GM12878 (cell line): ENCODE measurements around the gene ATP5F1B. TPM values are rescaled to one million over a fixed set of nuclear protein-coding genes. Genes with fewer than 3 reads are reported as not detected.
A peak's percentile ranks its signal among the peaks of the same experiment; 100 is the strongest.

Experiments
- ATF2 ChIP-seq: IDR thresholded peaks from 2 replicates; pipeline ENCODE4 v1.6.1; 2012; ENCODE audit warnings: low read length, inconsistent platforms
- BACH1 ChIP-seq: fragments of 450-650 bp; IDR thresholded peaks from 2 replicates; pipeline ENCODE4 v1.6.1; 2017; ENCODE audit warnings: mild to moderate bottlenecking, borderline replicate concordance
- BHLHE40 ChIP-seq, 2 experiments: fragments of 450-650 bp in 1 of 2; IDR thresholded peaks; 2 replicates each; pipeline ENCODE4 v1.6.1; 2011 to 2017; ENCODE audit warnings: low read depth in 2 of 2, borderline replicate concordance in 1 of 2, improper control_type of control experiment in 1 of 2, low read length in 1 of 2, mild to moderate bottlenecking in 1 of 2
- CREB1 ChIP-seq: IDR thresholded peaks from 2 replicates; pipeline ENCODE4 v1.6.1; 2012; ENCODE audit warnings: low read depth, mild to moderate bottlenecking, inconsistent platforms
- CREM ChIP-seq: IDR thresholded peaks from 2 replicates; pipeline ENCODE4 v1.6.1; 2014; ENCODE audit warnings: antibody characterized with exemption, low read depth
- DPF2 ChIP-seq: fragments of 450-650 bp; IDR thresholded peaks from 2 replicates; pipeline ENCODE4 v1.6.1; 2017; ENCODE audit warnings: mild to moderate bottlenecking
- EED ChIP-seq: sonication (generic); IDR thresholded peaks from 2 replicates; pipeline ENCODE4 v1.6.1; 2016; ENCODE audit warnings: antibody characterized with exemption, low read depth
- ETV6 ChIP-seq, 2 experiments: fragments of 450-650 bp in 1 of 2; IDR thresholded peaks in 1 of 2; conservative IDR thresholded peaks in 1 of 2; 2 replicates each; pipeline ENCODE4 v1.6.1; 2014; ENCODE audit warnings: antibody characterized with exemption in 1 of 2, borderline replicate concordance in 1 of 2, low read depth in 1 of 2, mild to moderate bottlenecking in 1 of 2, moderate library complexity in 1 of 2
- GATAD2B ChIP-seq: fragments of 450-650 bp; conservative IDR thresholded peaks from 2 replicates; pipeline ENCODE4 v1.6.1; 2017; ENCODE audit warnings: low read depth, mild to moderate bottlenecking, moderate library complexity
- MTA2 ChIP-seq: fragments of 450-650 bp; IDR thresholded peaks from 2 replicates; pipeline ENCODE4 v1.6.1; 2016; ENCODE audit warnings: low read depth, mild to moderate bottlenecking, moderate library complexity
- MTA3 ChIP-seq: IDR thresholded peaks from 2 replicates; pipeline ENCODE4 v1.6.1; 2012; ENCODE audit warnings: low read length, inconsistent platforms, borderline replicate concordance
- MYC ChIP-seq: IDR thresholded peaks from 2 replicates; pipeline ENCODE4 v1.6.1; 2011; ENCODE audit warnings: mild to moderate bottlenecking, low read length, moderate library complexity, inconsistent platforms; ENCODE audit not compliant: insufficient read depth, insufficient replicate concordance, insufficient read length, severe bottlenecking
- NBN ChIP-seq: fragments of 450-650 bp; IDR thresholded peaks from 2 replicates; pipeline ENCODE4 v1.6.1; 2016
- POLR2A ChIP-seq: IDR thresholded peaks from 2 replicates; pipeline ENCODE4 v1.6.1; 2011; ENCODE audit warnings: low read depth, mild to moderate bottlenecking, low read length
- RUNX3 ChIP-seq: IDR thresholded peaks from 2 replicates; pipeline ENCODE4 v1.6.1; 2012; ENCODE audit warnings: low read length, inconsistent platforms
- SIN3A ChIP-seq: IDR thresholded peaks from 2 replicates; pipeline ENCODE4 v1.6.1; 2012; ENCODE audit warnings: low read depth, low read length, improper control_type of control experiment
- SREBF1 ChIP-seq: IDR thresholded peaks from 2 replicates; pipeline ENCODE4 v1.6.1; 2012; ENCODE audit warnings: mild to moderate bottlenecking, low read length
- ZZZ3 ChIP-seq: IDR thresholded peaks from 2 replicates; pipeline ENCODE4 v1.6.1; 2011; ENCODE audit warnings: low read depth; ENCODE audit not compliant: control insufficient read depth, insufficient read length
- polyA plus RNA-seq, 11 experiments: library from polyadenylated mRNA; depleted of rRNA in 4 of 11; unstranded in 6 of 11; stranded (reverse) in 5 of 11; fragments of >200 nt; fragmentation: Nextera tagmentation in 4 of 11; fragmentation: Illumina TruSeq in 1 of 11; extraction: Ambion mirVana in 4 of 11; extraction: Trizol in 1 of 11; gene quantifications; 1 replicate in 1 of 11; 2 replicates in 10 of 11; pipeline versions ENCODE4 v1.2.1 to v1.2.3, GENCODE V29; 2011 to 2016; ENCODE audit warnings: inconsistent platforms in 2 of 11, missing spikeins in 2 of 11, low read depth in 1 of 11
- total RNA-seq, 4 experiments: library from RNA; depleted of rRNA in 3 of 4; stranded (reverse); fragments of >200 nt in 3 of 4; fragmentation: Illumina TruSeq in 1 of 4; extraction: Trizol in 1 of 4; gene quantifications; 2 replicates each; pipeline versions ENCODE4 v1.2.1 to v1.2.3, GENCODE V29; 2013 to 2021
- TF ChIP-seq, protein P1 (sequence below): IDR thresholded peaks from 2 replicates; pipeline ENCODE4 v1.6.1; 2012; ENCODE audit warnings: low read depth, low read length, improper control_type of control experiment
- TF ChIP-seq, protein P2 (sequence below): fragments of 150-350 bp; IDR thresholded peaks from 2 replicates; pipeline ENCODE4 v1.6.1; 2014; ENCODE audit warnings: mild to moderate bottlenecking, low read depth, low read length
- TF ChIP-seq, protein P3 (sequence below): fragments of 450-650 bp; conservative IDR thresholded peaks from 2 replicates; pipeline ENCODE4 v1.6.1; 2017; ENCODE audit warnings: mild to moderate bottlenecking, moderate library complexity
- TF ChIP-seq, protein P4 (sequence below): fragments of 450-650 bp; IDR thresholded peaks from 2 replicates; pipeline ENCODE4 v1.6.1; 2016; ENCODE audit warnings: mild to moderate bottlenecking

Gene ATP5F1B
- total and polyA plus RNA-seq, 10 of the 15 experiments (the other 5 are each of a cell fraction or from before 2014, with no cell fraction given) = 671 to 1,908 (median 1,031) TPM

GRCh38 chr12:56635806-56636674, 9.7 kb downstream of the ATP5F1B start (continued):
- TF ChIP-seq, protein P1, sequence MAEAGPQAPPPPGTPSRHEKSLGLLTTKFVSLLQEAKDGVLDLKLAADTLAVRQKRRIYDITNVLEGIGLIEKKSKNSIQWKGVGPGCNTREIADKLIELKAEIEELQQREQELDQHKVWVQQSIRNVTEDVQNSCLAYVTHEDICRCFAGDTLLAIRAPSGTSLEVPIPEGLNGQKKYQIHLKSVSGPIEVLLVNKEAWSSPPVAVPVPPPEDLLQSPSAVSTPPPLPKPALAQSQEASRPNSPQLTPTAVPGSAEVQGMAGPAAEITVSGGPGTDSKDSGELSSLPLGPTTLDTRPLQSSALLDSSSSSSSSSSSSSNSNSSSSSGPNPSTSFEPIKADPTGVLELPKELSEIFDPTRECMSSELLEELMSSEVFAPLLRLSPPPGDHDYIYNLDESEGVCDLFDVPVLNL = 0 out of 2 replicates have a peak, but pooled peaks have one; percentile 36
- 0 out of 2 replicates have a peak, but pooled peaks have one; percentile 27 for TF ChIP-seq DPF2
- TF ChIP-seq, protein P2, sequence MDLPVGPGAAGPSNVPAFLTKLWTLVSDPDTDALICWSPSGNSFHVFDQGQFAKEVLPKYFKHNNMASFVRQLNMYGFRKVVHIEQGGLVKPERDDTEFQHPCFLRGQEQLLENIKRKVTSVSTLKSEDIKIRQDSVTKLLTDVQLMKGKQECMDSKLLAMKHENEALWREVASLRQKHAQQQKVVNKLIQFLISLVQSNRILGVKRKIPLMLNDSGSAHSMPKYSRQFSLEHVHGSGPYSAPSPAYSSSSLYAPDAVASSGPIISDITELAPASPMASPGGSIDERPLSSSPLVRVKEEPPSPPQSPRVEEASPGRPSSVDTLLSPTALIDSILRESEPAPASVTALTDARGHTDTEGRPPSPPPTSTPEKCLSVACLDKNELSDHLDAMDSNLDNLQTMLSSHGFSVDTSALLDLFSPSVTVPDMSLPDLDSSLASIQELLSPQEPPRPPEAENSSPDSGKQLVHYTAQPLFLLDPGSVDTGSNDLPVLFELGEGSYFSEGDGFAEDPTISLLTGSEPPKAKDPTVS = 0 out of 2 replicates have a peak, but pooled peaks have one; percentile 12
- peak; percentile 30; the same call in 1 of the 2 replicates for TF ChIP-seq CREM
- TF ChIP-seq CREB1 = no peak
- TF ChIP-seq ETV6 (conservative IDR thresholded peaks at IDR 0.05 in 1 of 2, IDR thresholded peaks at IDR 0.05 in 1 of 2; ENCODE audit: borderline replicate concordance in 1 of 2, low read depth in 1 of 2) = no peak
- peak; percentile 17 to 21; a peak in 1 of 4 replicates for TF ChIP-seq BHLHE40 (IDR thresholded peaks at IDR 0.05; ENCODE audit: borderline replicate concordance in 1 of 2, low read depth in 2 of 2, low read length in 1 of 2)
- no peak for TF ChIP-seq ATF2
- TF ChIP-seq RUNX3 = no peak
- TF ChIP-seq, protein P3, sequence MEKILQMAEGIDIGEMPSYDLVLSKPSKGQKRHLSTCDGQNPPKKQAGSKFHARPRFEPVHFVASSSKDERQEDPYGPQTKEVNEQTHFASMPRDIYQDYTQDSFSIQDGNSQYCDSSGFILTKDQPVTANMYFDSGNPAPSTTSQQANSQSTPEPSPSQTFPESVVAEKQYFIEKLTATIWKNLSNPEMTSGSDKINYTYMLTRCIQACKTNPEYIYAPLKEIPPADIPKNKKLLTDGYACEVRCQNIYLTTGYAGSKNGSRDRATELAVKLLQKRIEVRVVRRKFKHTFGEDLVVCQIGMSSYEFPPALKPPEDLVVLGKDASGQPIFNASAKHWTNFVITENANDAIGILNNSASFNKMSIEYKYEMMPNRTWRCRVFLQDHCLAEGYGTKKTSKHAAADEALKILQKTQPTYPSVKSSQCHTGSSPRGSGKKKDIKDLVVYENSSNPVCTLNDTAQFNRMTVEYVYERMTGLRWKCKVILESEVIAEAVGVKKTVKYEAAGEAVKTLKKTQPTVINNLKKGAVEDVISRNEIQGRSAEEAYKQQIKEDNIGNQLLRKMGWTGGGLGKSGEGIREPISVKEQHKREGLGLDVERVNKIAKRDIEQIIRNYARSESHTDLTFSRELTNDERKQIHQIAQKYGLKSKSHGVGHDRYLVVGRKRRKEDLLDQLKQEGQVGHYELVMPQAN = peak; percentile 66; the same call in 1 of the 2 replicates
- TF ChIP-seq, protein P4, sequence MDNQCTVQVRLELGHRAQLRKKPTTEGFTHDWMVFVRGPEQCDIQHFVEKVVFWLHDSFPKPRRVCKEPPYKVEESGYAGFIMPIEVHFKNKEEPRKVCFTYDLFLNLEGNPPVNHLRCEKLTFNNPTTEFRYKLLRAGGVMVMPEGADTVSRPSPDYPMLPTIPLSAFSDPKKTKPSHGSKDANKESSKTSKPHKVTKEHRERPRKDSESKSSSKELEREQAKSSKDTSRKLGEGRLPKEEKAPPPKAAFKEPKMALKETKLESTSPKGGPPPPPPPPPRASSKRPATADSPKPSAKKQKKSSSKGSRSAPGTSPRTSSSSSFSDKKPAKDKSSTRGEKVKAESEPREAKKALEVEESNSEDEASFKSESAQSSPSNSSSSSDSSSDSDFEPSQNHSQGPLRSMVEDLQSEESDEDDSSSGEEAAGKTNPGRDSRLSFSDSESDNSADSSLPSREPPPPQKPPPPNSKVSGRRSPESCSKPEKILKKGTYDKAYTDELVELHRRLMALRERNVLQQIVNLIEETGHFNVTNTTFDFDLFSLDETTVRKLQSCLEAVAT = peak; percentile 37; the same call in 1 of the 2 replicates
- peak; percentile 56; the same call in 1 of the 2 replicates for TF ChIP-seq MTA2
- no peak for TF ChIP-seq MTA3
- no peak for TF ChIP-seq MYC
- TF ChIP-seq SREBF1 = no peak
- 0 out of 2 replicates have a peak, but pooled peaks have one; percentile 8 for TF ChIP-seq EED
- no peak for TF ChIP-seq ZZZ3
- peak; percentile 48; the same call in 1 of the 2 replicates for TF ChIP-seq POLR2A
- TF ChIP-seq NBN = peak; percentile 91
- TF ChIP-seq GATAD2B = peak; percentile 16
- TF ChIP-seq BACH1 = peak; percentile 86
- TF ChIP-seq SIN3A = peak; percentile 32; the same call in 1 of the 2 replicates
